HG03378 (cell line): ENCODE data around the gene F7.

Source experiments
- ATAC-seq: cut with Tn5 transposase; IDR thresholded peaks from one replicate; pipeline ENCODE4 v1.9.1; 2021; ENCODE audit warnings: mild to moderate bottlenecking, moderate library complexity; ENCODE audit not compliant: unreplicated experiment

Gene F7

GRCh38 chr13:113086031-113086750 lies 19.4 kb upstream of the F7 start:
- ATAC-seq = no peak

DNA sequence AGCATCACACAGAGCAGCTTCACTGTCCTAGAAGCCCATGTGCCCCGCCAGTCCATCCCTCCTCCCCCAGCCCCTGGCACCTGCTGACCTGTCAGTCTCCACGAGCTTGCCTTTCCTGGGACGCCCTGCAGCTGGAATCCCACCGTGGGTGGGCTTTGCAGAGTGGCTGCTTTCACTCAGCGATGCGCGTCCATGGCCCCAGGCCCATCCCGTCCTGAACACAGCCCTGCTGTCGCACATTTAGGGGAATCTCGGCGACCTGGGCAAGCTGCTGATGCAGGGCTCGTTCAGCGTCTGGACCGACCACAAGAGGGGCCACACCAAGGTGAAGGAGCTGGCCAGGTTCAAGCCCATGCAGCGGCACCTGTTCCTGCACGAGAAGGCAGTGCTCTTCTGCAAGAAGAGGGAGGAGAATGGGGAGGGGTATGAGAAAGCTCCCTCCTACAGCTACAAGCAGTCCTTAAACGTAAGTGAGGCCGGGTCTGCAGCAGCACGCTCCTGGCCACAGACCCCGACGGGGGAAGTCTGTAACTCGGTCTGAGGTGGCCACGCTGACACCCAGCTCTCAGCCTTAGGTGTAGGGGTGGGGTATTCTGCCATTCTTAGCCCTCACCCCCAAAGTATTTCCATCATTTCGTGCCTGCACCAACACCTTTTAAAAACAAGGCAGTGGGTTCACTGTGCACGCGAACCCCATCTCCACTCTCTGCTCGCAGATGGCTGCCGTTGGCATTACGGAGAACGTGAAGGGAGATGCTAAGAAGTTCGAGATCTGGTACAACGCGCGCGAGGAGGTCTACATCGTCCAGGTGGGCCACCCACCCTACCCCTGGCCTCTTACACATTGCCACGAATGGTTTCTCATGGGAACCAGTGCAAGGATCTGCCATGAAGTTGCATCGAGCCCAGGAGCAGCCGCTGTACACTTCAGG lies 18.3 kb upstream of the F7 start:
- no peak for ATAC-seq

DNA sequence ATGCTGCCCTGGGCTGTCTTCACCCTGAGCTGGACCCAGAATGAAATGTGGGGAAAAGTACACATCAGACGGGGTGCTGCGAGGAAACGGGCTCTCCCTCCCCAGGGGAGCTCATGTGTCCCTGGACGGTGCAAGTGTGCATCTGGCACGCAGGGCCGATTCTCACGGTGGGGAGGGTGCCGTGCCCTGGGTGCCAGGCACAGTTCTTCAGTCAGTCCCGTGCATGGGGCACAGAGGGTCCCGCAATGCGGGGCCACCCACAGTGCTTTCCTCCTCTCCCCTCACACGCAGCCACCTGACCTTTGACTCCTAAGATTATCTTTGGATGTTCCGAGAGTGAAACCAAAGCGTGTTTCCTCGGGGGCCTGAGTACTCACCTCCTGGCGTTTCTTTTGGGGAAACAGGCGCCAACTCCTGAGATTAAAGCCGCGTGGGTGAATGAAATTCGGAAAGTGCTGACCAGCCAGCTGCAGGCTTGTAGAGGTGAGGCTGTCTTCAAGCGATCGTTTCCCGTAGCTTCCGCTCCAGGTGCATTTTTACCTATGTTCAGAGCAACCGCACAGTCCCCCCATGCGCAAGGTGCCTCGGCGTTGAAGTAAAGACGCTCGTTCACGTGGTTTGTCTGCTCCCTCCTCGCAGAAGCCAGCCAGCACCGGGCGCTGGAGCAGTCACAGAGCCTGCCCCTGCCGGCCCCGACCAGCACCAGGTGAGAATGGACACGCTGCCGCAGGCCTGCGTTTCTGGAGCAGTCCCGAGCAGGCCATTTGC lies 17.5 kb upstream of the F7 start:
- ATAC-seq = no peak

- no peak for ATAC-seq
Measured at GRCh38 chr13:113088691-113089020, 16.9 kb upstream of the F7 start.

GRCh38 chr13:113089693-113090414 lies 15.7 kb upstream of the F7 start:
- ATAC-seq = no peak

- ATAC-seq = no peak
Measured at GRCh38 chr13:113090415-113090770, 15.2 kb upstream of the F7 start.

GRCh38 chr13:113090806-113091205 lies 14.8 kb upstream of the F7 start:
- no peak for ATAC-seq

DNA sequence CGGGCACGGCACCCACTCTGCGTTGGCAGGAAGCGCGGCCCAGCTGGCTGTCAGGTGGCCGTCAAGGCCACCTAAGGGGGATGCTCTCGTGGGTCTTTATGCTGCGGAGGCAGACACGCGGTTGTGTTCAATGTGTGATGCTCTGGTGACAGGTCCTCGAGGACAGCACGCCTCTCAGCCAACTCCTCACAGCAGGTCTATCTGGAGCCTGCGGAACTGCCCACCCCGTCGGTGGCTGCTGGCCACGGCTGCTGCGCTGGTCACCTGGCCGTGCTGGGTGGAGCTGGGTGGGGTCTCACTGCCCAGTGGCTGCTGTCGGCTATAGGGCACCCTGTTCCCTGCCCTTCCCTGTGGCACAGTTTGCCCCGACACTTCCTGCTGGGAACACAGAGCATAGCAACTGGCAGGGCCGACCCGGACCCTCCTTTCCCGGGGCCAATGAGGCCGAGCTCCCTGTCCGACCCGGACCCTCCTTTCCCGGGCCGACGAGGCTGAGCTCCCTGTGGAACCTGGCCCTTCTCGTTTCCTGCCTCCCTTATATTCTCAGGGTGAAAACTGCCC lies 14.3 kb upstream of the F7 start:
- no peak for ATAC-seq

DNA sequence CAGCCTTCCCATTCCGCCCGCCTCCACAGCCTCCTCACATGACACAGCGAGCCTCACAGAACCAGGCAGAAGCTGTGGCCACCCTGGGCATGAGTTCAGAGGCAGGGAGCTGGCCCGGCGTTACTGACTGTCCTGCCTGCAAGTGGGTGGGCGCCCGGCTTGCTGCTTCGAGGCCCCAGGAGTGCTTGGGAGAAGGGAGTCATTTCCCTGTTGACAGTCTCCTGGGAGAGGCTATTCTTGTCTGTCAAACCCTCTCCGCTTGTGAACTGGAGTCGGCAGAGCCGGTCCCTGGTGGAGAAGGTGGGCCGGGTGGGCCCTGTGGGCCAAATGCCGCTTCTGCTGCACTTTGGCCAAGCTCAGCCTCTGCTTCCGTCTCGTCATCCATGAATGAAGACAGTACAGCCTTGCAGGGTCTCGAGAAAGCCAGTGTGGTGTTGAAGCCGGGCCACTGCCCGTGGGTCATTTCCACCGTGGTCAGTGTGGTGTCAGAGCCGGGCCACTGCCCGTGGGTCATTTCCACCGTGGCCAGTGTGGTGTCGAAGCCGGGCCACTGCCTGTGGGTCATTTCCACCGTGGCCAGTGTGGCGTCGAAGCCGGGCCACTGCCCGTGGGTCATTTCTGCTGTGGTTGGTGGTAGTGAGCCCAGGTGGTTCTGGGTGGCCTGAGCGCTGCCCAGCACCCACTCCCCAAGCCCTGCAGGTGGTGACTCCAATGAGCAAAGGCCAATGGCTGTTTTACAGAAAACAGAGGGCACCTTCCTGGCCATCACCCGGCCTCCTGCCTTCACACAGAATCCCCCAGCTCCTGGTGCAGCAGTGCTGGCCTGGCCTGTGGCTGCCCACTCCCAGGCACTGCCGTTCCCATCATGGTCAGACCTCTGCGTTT lies 13.5 kb upstream of the F7 start:
- no peak for ATAC-seq

DNA sequence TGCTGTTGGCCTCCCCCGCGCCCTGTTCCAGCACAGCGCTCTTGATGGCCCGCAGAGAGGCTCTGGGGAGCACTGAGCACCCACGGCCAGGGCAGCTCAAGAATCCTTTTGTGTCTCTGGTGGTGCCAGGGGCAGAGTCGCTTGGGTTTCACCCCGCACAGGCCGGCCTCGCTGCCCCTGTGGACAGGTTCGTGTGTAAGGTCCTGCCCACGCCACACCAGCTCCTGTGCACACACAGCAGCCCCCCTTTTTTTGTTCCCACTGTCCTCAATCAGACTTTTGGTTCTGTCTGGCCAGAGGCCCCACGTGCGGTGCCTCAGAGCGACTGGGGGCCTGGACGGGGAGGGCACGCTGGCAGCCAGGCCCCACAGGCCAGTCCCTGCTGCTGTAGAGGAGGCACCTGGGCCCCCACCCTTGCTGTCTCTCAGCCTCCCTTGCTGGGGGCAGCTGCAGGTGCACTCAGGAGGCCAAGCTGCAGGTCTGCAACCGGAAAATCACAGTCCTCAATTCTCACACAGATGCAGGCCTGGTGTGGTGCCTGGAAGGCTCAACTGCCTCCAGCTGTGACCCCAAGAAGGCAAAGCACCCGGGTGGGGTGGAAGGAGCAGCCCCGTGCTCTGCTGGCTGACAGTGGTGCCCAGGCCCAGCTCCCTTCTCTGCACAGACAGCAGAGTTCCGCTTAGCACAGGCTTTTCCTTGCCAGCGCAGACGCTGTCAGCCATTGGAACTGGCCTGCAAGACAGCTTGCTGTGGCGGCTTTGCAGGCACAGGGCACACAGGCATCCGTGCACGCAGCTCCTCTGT lies 12.6 kb upstream of the F7 start:
- ATAC-seq = no peak

DNA sequence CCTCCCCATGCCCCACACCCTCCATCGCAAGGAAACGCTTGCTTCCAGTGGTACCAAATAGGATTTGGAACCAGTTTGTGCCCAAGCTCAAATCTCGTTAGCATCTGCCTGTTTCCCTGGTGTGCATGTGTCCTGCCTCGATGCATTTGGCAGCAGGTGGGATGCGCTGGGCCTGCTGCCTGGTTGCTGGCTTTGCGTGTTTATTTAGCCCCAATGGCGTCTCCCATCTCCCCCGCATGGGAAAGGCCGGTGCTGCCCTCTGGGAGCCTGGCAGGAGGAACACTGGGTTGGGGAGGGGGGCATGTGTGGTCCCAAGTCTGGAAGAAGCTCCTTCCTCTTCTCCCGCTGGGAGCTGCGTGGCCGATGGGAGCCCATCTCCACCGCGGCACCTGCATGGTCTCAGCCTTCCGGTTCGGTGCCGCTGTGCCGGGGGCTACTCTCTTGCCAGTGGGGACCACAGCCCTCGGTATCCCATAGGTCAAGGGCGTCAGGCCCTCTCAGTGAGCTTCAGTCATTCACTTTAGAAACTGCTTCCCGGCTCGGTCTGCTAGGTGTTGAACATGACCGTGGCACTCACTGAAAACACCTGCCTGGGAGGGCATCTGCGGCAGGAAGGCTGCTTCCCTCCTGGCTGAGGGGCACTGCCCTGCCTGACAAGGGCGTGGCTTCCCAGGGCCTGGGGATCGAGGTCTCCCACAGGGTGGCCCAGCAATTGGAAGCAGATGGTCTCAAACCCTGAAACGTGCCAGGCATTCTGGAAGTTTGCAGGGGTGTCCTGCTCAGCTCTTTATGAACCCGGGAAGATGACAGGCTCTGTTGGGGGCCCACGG lies 11.8 kb upstream of the F7 start:
- ATAC-seq = no peak

DNA sequence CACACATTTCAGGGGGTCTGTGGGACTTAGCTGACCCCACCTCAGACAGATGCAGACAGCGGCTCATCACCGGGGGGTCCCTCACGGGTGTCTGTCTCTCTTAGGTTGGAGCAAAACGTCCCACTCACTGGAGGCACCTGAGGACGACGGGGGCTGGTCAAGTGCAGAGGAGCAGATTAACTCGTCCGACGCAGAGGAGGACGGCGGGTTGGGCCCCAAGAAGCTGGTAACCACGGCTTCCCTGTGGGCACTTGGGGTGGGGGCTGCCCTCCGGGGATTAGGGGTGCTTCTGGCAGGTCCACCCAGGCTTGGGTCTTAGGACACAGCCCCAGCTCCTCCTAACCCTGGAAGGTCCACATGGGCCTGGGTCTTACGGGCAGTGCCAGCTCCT lies 11.2 kb upstream of the F7 start:
- ATAC-seq = no peak

GRCh38 chr13:113095146-113096051 lies 10.2 kb upstream of the F7 start:
- ATAC-seq = no peak

DNA sequence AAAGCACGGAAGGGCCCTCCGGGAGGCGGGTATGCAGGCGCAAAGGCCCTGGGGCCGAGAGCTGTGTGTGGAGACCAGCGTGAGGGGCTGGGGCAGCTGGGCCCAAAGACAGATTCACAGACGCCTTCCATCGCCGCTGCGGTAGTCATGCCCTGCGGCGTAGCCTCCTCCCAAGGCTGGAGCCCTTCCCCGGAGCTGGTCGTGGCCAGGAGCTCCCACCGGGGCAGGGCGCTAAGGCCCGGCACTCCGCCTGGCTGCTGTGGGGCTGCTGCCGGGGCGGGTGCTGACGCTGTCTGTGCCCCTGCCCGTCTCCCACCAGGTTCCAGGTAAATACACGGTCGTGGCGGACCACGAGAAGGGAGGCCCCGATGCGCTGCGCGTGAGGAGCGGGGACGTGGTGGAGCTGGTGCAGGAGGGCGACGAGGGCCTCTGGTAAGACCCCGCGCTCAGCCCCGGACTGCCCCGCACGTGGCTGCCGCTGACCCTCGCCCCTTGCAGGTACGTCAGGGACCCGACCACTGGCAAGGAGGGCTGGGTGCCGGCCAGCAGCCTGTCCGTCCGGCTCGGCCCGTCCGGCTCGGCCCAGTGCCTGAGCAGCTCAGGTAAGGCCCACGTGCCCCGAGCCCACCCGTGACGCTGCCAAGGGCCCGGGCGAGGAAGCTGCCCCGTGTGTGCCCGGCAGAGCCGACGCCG lies 9.4 kb upstream of the F7 start:
- no peak for ATAC-seq

- ATAC-seq = no peak
Measured at GRCh38 chr13:113096745-113097305, 8.8 kb upstream of the F7 start.

DNA sequence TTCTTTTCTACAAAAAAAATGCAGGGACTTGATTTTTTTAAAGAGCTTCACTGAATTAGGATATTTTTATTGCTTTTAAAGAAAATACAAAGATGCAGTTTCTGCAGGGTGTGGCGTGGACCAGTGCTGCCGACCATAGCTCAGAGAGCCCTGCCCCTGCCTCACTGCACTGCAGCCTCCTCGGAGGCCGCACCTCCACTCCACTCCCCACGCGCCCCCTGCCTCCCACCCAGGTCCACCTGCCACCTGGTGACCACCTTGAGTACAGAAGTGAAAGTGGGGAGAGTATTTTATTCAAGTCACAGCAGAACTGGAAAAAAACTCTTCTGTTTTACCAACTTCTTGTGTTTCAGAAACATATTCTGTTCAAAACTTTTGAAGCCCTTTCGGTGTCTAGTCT lies 7.9 kb upstream of the F7 start:
- no peak for ATAC-seq
